NCI-H1048 (cell line): ENCODE data around the gene USP11.

Source experiments
- DNase-seq: peaks from one replicate; lab custom pipeline; 2025; lab: John Stamatoyannopoulos, UW

The USP11 gene

DNA sequence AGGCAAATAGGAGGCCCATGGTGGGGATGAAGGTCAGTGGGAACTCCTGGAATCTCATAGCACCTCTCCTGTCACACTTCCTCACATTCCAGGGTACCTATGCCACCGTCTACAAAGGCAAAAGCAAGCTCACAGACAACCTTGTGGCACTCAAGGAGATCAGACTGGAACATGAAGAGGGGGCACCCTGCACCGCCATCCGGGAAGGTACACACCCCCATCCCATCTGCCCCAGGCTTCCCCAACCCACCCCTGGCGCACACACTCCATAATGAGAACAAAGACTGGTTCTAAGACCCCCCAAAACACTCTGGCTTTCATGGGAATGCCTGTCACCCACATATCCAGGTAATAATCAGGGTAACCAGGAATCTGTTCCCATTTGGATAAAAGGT lies 7.9 kb upstream of the USP11 start:
- DNase-seq = no peak

DNA sequence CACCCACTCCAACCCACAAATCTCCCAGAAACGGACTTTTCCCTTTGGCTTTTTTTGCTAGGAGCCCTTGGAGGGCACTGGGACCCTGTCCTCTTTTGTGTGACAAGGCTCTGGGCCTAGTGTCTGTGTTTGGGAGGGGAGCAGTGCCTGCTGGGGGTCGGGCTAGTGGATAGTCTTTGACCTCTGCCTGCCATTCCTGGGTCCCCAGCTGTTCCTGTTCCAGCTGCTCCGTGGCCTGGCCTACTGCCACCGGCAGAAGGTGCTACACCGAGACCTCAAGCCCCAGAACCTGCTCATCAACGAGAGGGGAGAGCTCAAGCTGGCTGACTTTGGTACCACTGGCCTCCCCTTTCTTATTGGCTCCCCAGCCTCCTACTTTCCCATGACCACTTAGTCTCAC lies 6.7 kb upstream of the USP11 start:
- DNase-seq = no peak

DNA sequence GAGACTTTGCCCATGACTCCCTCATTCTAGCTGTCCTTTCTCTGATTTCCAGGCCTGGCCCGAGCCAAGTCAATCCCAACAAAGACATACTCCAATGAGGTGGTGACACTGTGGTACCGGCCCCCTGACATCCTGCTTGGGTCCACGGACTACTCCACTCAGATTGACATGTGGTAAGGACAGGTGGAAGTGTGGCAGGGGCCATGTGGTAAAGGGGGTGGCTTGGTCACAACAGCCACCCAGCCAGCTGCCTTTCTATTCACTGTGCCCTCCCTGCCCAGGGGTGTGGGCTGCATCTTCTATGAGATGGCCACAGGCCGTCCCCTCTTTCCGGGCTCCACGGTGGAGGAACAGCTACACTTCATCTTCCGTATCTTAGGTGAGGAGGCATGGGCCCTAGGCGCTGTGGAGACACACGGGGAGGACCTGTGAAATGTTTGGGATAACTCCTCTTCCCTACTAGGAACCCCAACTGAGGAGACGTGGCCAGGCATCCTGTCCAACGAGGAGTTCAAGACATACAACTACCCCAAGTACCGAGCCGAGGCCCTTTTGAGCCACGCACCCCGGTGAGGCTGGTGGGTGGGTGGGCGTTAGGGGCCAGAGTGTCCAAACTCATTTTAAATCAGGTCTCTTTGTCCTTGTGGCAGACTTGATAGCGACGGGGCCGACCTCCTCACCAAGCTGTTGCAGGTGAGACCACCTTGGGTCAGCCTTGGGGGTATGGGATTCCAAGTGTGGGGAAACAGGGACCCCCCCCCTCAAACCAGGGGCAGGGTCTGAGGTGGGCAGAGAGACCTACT lies 6.1 kb upstream of the USP11 start:
- no peak for DNase-seq

DNA sequence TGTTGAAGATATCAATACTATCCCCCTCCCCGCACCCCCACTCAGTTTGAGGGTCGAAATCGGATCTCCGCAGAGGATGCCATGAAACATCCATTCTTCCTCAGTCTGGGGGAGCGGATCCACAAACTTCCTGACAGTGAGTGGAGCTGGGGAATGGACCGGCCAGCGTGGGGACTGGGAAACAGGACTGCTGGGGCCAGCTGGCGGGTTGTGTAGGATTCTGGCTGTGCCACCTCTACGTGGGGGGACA lies 5.5 kb upstream of the USP11 start:
- DNase-seq = no peak

DNA sequence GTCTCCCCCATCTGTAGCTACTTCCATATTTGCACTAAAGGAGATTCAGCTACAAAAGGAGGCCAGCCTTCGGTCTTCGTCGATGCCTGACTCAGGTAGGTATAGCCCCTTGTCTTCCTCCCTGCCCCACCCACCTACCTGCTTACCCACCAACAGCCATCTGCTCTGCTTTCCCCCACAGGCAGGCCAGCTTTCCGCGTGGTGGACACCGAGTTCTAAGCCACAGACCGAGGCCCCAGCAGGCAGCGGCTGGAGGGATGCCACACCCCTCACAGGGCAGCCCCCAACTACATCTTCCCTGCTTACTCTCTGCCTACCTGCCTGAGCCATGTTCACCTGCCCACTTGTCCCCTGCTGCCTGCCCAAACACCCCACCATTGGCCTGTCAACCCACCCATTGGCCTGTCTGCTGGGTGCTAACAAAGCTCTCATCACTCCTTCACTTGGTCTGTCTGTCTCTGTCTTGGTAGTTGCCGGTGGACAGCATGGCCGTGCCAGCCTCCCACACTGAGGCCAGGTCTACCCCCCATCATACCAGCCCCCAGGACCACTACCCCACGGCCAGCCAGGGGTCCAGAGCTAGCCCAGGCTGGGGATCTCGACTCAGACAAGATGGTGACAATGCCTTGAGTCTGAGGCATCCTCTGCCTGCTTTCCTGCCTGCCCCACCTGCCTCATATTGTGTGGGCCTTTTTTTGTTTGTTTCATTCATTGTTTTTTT lies 4.1 kb upstream of the USP11 start:
- DNase-seq = no peak

DNA sequence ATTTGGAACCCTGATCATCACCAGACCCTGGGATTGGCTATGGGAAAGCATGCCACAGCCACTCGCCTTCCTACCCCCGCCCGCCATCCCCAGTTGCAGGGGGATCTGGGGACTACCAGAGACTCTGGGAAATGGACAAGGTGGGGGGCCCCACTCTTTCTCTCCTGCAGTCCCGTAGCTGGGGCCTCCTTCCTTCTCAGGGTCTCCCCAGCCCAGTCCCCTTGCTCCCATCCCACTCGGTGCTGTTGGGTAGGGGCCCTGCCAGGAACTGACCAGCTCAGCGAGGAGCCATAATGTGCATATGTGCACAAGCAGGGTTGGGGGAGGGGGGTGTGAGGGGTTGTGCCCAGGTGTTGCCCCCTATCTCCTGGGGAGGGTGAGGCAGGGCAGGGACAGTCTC lies 3.4 kb upstream of the USP11 start:
- DNase-seq = no peak

DNA sequence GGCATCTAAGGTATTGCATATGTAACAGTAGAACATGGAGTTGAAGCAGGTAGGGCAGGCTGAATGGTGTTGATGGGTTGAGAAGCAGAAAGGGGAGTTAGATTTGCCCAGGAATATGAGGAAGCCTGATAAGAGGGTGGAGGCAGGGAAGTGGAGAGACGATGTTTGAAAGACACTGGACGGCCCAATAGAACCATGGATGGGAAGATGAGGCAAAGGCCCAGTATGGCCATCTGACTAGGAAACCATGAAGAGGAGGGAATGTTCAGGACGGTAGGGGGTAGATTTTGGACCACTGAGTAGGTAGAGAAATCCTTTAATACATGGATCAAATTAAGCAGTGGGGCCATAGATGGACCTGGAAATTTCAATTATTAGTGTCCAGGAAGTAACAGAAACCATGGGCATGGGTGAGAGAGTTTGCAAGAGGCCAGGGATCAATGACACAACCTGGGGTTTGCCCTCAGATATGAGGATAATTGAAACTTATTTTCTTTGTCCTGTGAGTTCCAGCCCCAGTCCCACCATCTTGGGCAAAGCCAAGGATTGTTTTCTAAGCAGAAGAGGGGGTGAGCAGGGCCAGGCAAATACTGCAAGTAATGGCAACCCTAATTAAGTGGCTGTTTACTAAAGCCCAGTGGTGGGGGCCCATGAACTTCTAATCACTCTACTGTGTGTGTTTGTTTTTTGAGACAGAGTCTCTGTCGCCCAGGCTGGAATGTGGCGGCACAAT lies 2.5 kb upstream of the USP11 start:
- DNase-seq = no peak

DNA sequence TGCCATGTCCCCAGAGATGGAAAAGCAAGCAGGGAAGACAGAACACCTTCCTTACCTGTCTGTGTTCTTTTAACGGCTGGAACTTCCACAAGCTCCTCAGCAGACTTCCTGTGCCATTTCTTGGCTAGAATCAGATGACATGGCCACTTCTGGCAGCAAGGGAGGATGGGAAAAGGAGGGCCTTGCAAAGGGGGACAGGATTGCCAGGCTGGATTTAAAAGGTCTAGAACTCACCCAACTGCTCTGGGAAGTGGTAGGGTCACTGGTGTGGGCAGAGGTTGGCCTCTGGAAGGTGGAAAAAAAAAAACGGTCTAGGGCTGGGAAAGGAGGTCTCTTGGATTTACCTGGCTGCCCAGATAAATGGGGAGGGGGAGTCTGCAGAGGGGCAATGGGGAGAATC lies 1.6 kb upstream of the USP11 start:
- DNase-seq = no peak

DNA sequence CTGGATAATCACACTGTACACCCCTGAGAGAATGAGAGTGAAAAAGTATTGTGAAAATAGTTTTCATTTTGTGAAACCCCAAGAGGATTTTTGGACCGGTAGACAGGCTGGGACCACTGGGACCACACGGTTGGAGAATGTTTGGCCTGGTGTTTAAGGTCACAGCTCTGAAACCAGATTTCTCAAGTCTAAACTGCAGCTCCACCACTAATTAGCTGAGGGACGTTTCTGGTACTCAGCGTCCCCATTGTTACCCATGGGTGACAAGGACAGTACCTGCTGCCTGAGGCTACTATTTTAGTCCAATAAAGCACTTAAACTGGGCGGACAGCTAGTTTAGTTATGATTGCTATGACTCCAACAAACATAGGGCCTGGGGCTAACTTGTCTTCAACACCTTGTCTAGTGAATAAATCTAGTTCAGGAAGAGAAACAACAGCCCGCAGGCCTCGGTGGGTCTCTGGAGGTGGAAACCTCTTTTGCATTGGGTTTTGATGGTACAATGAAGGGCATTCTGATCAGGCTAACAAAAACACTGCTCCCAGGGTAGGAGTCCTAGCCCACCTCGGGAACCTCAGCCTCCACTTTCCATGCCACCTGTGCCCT lies 509 bp upstream of the USP11 start:
- no peak for DNase-seq

DNA sequence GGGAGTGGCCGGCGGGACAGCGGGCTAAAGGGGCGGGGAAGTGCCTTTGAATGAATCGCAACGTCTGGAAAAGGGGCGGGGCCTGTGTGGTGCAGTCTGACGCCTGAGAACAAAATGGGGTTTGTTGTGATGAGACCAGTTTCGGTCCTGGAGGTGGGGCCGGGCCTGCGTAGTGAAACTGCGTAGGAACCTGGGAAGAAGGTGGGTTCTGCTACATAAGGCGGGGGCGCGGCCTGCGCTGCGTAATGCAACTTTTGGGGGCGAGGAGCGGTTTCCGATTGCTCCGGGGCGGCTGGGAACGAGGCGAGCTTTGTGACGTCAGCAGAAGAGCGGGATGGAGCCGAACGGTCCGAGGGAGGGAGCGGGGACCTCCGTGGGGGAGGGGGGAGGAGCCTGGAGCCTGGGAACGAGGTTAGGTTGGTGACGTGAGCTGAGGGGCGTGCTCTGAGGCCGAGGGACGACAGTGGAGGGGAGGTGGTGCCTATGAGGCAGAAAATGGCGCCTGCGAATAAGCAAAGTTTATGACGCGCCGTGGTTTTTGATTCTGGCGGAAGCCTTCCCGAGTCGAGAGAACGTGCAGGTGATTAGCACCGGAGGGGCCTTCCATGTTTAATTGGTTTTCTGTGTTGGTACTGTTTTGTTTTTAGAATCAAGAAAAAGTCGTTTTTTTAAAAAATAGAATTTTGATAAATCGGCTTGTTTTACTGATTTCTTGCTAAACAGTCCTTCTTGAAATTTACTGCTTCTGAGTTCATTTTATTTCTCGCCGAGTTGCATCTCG lies 714 bp downstream of the USP11 start:
- DNase-seq = peak; percentile 95

DNA sequence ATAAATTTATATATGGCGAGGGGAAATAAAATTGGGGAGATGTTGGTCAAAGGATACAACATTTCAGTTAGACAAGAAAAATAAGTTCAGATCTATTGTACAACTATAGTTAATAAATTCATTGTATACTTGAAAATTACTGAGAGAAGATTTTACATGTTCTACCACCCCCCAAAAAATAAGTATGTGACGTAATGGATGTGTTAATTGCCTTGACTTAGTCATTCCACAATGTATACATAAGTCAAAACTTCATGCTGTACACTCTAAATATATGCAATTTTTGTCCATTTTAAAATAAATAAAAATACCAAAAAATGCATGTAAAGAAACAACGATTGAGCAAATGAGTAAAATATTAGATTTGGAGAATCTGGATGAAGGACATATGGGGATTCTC lies 1.8 kb downstream of the USP11 start:
- DNase-seq = no peak

DNA sequence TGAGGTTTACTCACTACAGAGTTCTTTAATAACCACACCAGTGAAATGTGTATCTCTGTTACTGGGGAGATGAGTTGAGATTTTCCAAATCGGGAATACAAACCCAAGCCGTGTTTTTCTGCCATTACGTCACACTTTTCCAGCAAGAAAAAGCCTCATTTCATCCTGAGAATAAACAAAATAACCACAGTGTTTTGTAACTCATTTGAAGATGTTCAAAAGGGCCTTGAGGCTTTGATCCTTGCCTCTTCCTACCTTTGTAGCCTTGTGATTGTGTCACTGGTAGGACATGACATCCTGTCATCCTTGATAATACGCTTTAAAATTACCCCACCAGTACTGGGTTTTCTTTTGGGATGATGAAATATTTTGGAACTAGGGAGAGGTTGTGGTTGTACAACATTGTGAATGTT lies 2.9 kb downstream of the USP11 start:
- no peak for DNase-seq

DNA sequence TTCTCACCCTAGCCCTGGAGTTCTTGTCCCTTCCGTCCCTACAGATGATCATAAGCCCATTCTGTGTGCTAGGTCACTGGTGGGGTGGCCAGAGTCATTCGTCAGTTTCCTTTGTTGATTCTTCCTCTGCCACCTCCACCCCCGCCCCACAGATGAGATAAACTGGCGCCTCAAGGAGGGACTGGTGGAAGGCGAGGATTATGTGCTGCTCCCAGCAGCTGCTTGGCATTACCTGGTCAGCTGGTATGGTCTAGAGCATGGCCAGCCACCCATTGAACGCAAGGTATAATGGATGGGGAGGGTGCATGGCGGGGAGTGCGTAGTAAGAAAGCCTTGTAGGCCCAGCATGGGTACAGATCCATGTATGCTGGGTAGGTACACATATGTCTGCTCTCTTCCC lies 6.4 kb downstream of the USP11 start:
- DNase-seq = no peak

DNA sequence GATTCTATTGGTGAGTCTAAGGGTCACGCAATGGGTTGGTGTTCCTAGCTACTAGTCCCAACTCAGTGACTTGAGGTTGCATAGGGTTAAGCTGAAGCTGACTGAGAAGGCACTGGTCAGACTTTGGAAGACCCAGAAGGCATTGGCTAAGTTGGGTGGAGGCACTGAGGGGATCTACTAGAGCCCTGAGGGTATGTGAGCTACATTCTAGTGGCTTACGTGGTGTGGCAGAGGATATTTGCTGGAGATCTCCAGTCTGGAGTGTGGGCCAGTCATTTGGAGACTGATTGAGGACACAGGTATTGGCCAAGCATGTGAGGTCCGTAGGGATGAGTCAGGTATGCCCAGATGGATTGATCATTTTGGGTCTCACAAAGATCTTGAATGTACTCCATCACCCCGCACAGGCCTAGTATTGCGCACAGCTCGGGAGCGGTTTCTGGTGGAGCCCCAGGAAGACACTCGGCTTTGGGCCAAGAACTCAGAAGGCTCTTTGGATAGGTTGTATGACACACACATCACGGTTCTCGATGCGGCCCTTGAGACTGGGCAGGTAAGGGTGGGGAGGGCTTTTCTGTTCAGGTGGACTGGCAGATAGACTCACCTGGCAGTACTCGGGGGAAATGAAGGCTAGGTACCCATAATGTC lies 7.2 kb downstream of the USP11 start:
- DNase-seq = no peak

DNA sequence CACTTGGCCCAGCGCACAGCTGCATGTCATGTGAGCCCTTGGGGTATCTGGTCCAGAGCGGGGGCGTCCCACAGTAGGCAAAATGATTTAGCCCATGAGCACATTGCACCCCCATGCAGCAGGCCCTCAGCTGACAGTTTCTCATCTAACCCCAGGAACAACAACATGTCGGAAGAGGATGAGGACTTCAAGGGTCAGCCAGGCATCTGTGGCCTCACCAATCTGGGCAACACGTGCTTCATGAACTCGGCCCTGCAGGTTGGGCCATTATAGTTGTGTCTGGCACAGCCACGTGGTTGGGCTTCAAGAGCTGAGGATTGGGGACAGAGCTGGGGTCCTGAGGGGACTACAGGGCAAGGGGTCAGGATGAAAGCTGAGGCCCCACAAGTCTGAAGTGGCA lies 7.8 kb downstream of the USP11 start:
- no peak for DNase-seq

DNA sequence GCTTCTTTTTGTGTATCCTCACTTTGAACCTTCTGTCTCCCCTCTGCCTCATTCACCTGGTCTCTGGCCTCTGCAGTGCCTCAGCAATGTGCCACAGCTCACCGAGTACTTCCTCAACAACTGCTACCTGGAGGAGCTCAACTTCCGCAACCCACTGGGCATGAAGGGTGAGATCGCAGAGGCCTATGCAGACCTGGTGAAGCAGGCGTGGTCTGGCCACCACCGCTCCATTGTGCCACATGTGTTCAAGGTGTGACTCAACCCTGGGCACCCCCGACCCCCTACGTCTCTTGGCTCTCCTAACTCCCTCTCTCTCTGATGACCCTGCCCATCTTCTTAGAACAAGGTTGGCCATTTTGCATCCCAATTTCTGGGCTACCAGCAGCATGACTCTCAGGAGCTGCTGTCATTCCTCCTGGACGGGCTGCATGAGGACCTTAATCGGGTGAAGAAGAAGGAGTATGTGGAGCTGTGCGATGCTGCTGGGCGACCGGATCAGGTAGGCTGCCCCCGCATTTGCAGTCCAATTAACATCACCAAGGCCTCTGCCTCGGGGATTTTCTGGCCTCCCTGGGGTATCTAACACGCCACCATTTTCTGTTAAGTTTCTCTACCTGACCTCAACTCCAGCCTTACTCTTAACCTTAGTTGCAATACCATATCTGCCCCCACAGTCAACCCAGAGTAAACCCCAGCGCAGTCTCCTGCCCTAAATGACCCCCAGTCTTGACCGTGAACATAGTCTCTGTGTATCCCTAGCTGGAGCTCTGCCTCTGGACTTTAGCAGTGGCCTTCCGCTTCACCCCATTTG lies 8.6 kb downstream of the USP11 start:
- no peak for DNase-seq

DNA sequence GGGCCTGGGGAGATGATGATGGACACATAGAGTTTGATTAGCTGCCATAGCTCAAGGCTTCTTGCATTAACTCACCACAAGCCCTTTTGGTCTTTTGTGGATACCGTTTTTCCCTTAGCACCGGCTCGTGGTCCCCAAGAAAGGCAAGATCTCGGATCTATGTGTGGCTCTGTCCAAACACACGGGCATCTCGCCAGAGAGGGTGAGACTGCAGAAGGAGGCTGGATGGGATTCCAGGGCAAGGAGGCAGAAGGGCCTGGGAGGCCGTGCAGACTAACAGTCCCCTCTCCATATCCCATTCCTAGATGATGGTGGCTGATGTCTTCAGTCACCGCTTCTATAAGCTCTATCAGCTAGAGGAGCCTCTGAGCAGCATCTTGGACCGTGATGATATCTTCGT lies 9.5 kb downstream of the USP11 start:
- DNase-seq = no peak

DNA sequence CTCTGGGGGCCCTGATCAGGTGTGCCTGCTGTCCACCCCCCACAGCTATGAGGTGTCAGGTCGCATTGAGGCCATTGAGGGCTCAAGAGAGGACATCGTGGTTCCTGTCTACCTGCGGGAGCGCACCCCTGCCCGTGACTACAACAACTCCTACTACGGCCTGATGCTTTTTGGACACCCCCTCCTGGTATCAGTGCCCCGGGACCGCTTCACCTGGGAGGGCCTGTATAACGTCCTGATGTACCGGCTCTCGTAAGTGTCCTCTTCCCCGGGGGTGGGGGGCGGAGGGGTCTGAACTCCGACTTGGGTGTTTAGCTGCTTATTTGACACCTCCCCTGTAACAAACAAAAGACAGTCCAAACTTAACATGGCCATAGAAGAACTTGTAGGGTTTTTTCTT lies 10.5 kb downstream of the USP11 start:
- DNase-seq = no peak

DNA sequence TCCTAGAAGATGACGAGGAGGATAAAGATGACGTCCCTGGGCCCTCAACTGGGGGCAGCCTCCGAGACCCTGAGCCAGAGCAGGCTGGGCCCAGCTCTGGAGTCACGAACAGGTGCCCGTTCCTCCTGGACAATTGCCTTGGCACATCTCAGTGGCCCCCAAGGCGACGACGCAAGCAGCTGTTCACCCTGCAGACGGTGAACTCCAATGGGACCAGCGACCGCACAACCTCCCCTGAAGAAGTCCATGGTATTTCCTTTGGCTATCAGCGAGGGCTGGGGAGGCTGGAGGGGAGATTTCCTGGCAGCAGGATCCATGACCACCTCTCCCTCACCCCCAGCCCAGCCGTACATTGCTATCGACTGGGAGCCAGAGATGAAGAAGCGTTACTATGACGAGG lies 11.9 kb downstream of the USP11 start:
- no peak for DNase-seq

DNA sequence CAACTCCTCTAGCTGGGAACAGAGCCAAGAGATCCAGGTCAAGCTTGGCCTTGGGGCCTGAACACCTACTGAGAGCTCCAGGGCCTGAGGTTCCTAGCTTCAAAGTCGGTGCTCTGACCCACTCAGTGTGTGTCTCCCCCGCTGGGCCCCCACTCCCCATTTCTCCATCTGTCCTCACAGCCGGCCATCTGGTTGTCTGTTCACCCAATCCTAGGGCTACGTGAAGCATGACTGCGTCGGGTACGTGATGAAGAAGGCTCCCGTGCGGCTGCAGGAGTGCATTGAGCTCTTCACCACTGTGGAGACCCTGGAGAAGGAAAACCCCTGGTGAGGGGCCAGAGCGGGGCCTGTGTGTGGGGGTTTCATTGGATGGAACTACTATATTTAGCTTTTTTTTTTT lies 12.3 kb downstream of the USP11 start:
- DNase-seq = no peak
